HG03575 (cell line): ENCODE results near the gene ERC2.

Experiments used
- ATAC-seq: cut with Tn5 transposase; IDR thresholded peaks from one replicate; pipeline ENCODE4 v1.9.1; 2021; ENCODE audit not compliant: unreplicated experiment, insufficient number of reproducible peaks, low FRiP score; ENCODE audit errors: extremely low read depth

ERC2 gene

GRCh38 chr3:56119575-56120349 is 348.5 kb downstream of the ERC2 start:
- no peak for ATAC-seq

- ATAC-seq = no peak
Measured at GRCh38 chr3:56118968-56119367, 349.3 kb downstream of the ERC2 start.

- ATAC-seq = no peak
Measured at GRCh38 chr3:56115698-56116097, 352.6 kb downstream of the ERC2 start.

- no peak for ATAC-seq
Measured at GRCh38 chr3:56115199-56115598, 353.1 kb downstream of the ERC2 start.

- ATAC-seq = no peak
Measured at GRCh38 chr3:56113908-56114307, 354.4 kb downstream of the ERC2 start.

GRCh38 chr3:56113231-56113630 is 355.0 kb downstream of the ERC2 start:
- ATAC-seq = no peak

- no peak for ATAC-seq
Measured at GRCh38 chr3:56111606-56112304, 356.5 kb downstream of the ERC2 start.

- no peak for ATAC-seq
Measured at GRCh38 chr3:56110886-56111285, 357.4 kb downstream of the ERC2 start.

- ATAC-seq = no peak
Measured at GRCh38 chr3:56107157-56107556, 361.1 kb downstream of the ERC2 start.

- ATAC-seq = no peak
Measured at GRCh38 chr3:56102032-56102431, 366.2 kb downstream of the ERC2 start.

- ATAC-seq = no peak
Measured at GRCh38 chr3:56101576-56101975, 366.7 kb downstream of the ERC2 start.

GRCh38 chr3:56096999-56097398 is 371.3 kb downstream of the ERC2 start:
- ATAC-seq = no peak

GRCh38 chr3:56094170-56094569 is 374.1 kb downstream of the ERC2 start:
- ATAC-seq = no peak

- no peak for ATAC-seq
Measured at GRCh38 chr3:56089739-56090138, 378.5 kb downstream of the ERC2 start.

GRCh38 chr3:56087451-56088053 is 380.7 kb downstream of the ERC2 start:
- no peak for ATAC-seq

GRCh38 chr3:56086355-56086754 is 381.9 kb downstream of the ERC2 start:
- no peak for ATAC-seq

GRCh38 chr3:56081246-56081645 is 387.0 kb downstream of the ERC2 start:
- ATAC-seq = no peak

GRCh38 chr3:56076746-56077145 is 391.5 kb downstream of the ERC2 start:
- no peak for ATAC-seq

GRCh38 chr3:56075089-56075488 is 393.2 kb downstream of the ERC2 start:
- no peak for ATAC-seq

GRCh38 chr3:56069766-56070165 is 398.5 kb downstream of the ERC2 start:
- ATAC-seq = no peak
